Esophagus muscularis mucosa (tissue), 3 donors: ENCODE measurements around the gene IGFBPL1.

Experiments
- POLR2A ChIP-seq: fragments of 450-650 bp; IDR thresholded peaks from one replicate; pipeline ENCODE4 v1.6.1; 2017; ENCODE audit warnings: antibody characterized with exemption, moderate library complexity, mild to moderate bottlenecking, low read depth
- TF ChIP-seq, protein P1 (sequence below), 3 experiments: fragments of 200-600 bp in 2 of 3; fragments of 450-650 bp in 1 of 3; sonication (generic) in 2 of 3; IDR thresholded peaks; one replicate each; pipeline ENCODE4 v1.5.1; 2017 to 2019; ENCODE audit warnings: antibody characterized with exemption in 3 of 3, mild to moderate bottlenecking in 2 of 3, moderate library complexity in 1 of 3

DNA sequence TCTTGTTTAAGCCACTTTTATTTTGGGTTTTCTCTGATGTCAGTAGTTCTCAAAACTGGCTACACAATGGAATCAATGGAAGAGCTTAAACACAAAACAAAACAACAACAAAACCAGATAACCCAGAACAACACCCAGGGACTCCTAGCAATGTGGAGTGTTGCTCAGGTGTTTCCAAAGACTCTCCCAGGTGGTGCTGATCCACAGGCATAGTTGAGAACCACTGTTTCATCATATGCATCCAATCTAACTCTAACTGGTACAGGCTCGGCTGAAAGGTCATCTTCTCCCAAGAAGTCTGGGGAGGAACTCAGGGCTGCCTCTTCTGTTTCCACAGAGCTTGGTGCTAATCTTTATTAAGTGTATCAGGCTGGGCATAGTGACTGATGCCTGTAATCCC, 37.2 kb downstream of the IGFBPL1 start:
- no peak for TF ChIP-seq POLR2A
- TF ChIP-seq, protein P1, sequence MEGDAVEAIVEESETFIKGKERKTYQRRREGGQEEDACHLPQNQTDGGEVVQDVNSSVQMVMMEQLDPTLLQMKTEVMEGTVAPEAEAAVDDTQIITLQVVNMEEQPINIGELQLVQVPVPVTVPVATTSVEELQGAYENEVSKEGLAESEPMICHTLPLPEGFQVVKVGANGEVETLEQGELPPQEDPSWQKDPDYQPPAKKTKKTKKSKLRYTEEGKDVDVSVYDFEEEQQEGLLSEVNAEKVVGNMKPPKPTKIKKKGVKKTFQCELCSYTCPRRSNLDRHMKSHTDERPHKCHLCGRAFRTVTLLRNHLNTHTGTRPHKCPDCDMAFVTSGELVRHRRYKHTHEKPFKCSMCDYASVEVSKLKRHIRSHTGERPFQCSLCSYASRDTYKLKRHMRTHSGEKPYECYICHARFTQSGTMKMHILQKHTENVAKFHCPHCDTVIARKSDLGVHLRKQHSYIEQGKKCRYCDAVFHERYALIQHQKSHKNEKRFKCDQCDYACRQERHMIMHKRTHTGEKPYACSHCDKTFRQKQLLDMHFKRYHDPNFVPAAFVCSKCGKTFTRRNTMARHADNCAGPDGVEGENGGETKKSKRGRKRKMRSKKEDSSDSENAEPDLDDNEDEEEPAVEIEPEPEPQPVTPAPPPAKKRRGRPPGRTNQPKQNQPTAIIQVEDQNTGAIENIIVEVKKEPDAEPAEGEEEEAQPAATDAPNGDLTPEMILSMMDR (IDR thresholded peaks at IDR 0.05): no peak
